Kidney tubule cell (primary cell): Measurements from ENCODE around the gene XPR1.
A peak's percentile ranks its signal among the peaks of the same experiment; 100 is the strongest.

Source experiments
- DNase-seq: peaks from one replicate; pipeline ENCODE4 v3.0.0-alpha.2; 2018; ENCODE audit warnings: low spot score

Gene XPR1

GRCh38 chr1:180892272-180892671, 260.4 kb downstream of the XPR1 start:
- no peak for DNase-seq

GRCh38 chr1:180892675-180893074, 260.9 kb downstream of the XPR1 start:
- DNase-seq, result no peak

GRCh38 chr1:180893614-180894013, 261.8 kb downstream of the XPR1 start:
- DNase-seq, result no peak

GRCh38 chr1:180896161-180896560, 264.3 kb downstream of the XPR1 start:
- no peak for DNase-seq

- no peak for DNase-seq
Observed at GRCh38 chr1:180898441-180899219, 266.8 kb downstream of the XPR1 start.

- no peak for DNase-seq
Observed at GRCh38 chr1:180899262-180899661, 267.4 kb downstream of the XPR1 start.

GRCh38 chr1:180901076-180901990, 269.5 kb downstream of the XPR1 start:
- no peak for DNase-seq

GRCh38 chr1:180902541-180902940, 270.7 kb downstream of the XPR1 start:
- no peak for DNase-seq

GRCh38 chr1:180905927-180906326, 274.1 kb downstream of the XPR1 start:
- peak; percentile 11 for DNase-seq

GRCh38 chr1:180906511-180906910, 274.7 kb downstream of the XPR1 start:
- no peak for DNase-seq

- DNase-seq, result no peak
Observed at GRCh38 chr1:180907313-180908055, 275.7 kb downstream of the XPR1 start.

GRCh38 chr1:180908074-180908765, 276.4 kb downstream of the XPR1 start:
- no peak for DNase-seq

- DNase-seq, result no peak
Observed at GRCh38 chr1:180909005-180909414, 277.2 kb downstream of the XPR1 start.

- DNase-seq, result peak; percentile 53
Observed at GRCh38 chr1:180909462-180909976, 277.7 kb downstream of the XPR1 start.

- DNase-seq, result peak; percentile 39
Observed at GRCh38 chr1:180911640-180912191, 279.9 kb downstream of the XPR1 start.

GRCh38 chr1:180912211-180912800, 280.5 kb downstream of the XPR1 start:
- peak; percentile 32 for DNase-seq

GRCh38 chr1:180912801-180913565, 281.2 kb downstream of the XPR1 start, which contains the start of gene KIAA1614:
Gene KIAA1614, plus strand, starts transcription at chr1:180912897. Its CDS starts 347 bp downstream, at chr1:180913244.
- DNase-seq, result peak; percentile 56

- DNase-seq, result no peak
Observed at GRCh38 chr1:180915426-180915965, 283.7 kb downstream of the XPR1 start.

- no peak for DNase-seq
Observed at GRCh38 chr1:180916012-180916770, 284.4 kb downstream of the XPR1 start.
